HepG2 (cell line): ENCODE results near the gene ERCC2. TPM values are rescaled to one million over a fixed set of nuclear protein-coding genes. Genes with fewer than 3 reads are reported as not detected.
A peak's percentile ranks its signal among the peaks of the same experiment; 100 is the strongest.

ENCODE experiments used
- ATAC-seq: fragments of 200-7000 bp; cut with Tn5 transposase; 3 replicates; pipeline ENCODE4 v1.9.1; 2020; ENCODE audit warnings: mild to moderate bottlenecking, moderate library complexity
- BruUV-seq: library from RNA; stranded (reverse); fragments of 400-500 nt; replicated peaks from 2 replicates; lab custom pipeline; 2021; lab: Mats Ljungman, UMichigan
- CTCF ChIA-PET: fragments of 300-600 bp; formaldehyde crosslinking; extraction: SDS; loops from one replicate; lab custom pipeline; 2021; ENCODE audit warnings: low total read pairs, inconsistent platforms, low intra/inter-chr PET ratio; lab: Yijun Ruan, JAX
- POLR2A ChIA-PET: fragments of 350-600 bp; sonication (Branson Sonifier 250); formaldehyde crosslinking; loops from one replicate; lab custom pipeline; 2020; ENCODE audit warnings: antibody characterized with exemption, inconsistent platforms; lab: Yijun Ruan, JAX
- DNase-seq: peaks from one replicate; pipeline ENCODE4 v3.0.0-alpha.2; 2015; ENCODE audit warnings: low spot score
- FAIRE-seq: peaks from 3 replicates; lab custom pipeline; 2011; peaks lifted over from hg19 to GRCh38; lab: Jason Lieb, UNC
- H2AFZ ChIP-seq: one replicate; pipeline ENCODE4 v1.6.1; 2011; ENCODE audit warnings: low read length, inconsistent platforms
- H3K27ac ChIP-seq: fragments of 300-600 bp; 3 replicates; pipeline ENCODE4 v1.8.0; 2011; ENCODE audit warnings: mixed run types, mild to moderate bottlenecking, mixed read lengths, low read length, inconsistent platforms; ENCODE audit not compliant: insufficient read depth; ENCODE audit errors: extremely low read length
- H3K27me3 ChIP-seq, 2 experiments: fragments of 200-600 bp in 1 of 2; 2 replicates in 1 of 2; 3 replicates in 1 of 2; pipeline versions ENCODE4 v1.6.0 to v1.8.0; 2011; ENCODE audit warnings: low read length in 2 of 2, mild to moderate bottlenecking in 2 of 2, moderate library complexity in 2 of 2, inconsistent platforms in 1 of 2; ENCODE audit not compliant: insufficient read depth in 2 of 2, control insufficient read depth in 1 of 2
- H3K36me3 ChIP-seq, 2 experiments: fragments of 200-600 bp in 1 of 2; replicated peaks in 1 of 2; 2 replicates in 1 of 2; 3 replicates in 1 of 2; pipeline versions ENCODE4 v1.5.1 to v1.8.0; 2011; ENCODE audit warnings: low read length in 2 of 2, inconsistent platforms in 1 of 2; ENCODE audit not compliant: insufficient read depth in 2 of 2, control insufficient read depth in 1 of 2
- H3K4me1 ChIP-seq: 2 replicates; pipeline ENCODE4 v1.5.1; 2012; ENCODE audit warnings: low read length, inconsistent platforms; ENCODE audit not compliant: insufficient read depth
- H3K4me2 ChIP-seq: 2 replicates; pipeline ENCODE4 v1.6.0; 2011; ENCODE audit warnings: low read depth, low read length, inconsistent platforms
- H3K4me3 ChIP-seq, 3 experiments: fragments of 200-600 bp in 1 of 3; sonication (generic), shearing (Covaris generic) in 1 of 3; replicated peaks in 1 of 3; 2 replicates each; pipeline ENCODE4 v1.5.1; 2011 to 2016; ENCODE audit warnings: low read length in 3 of 3, inconsistent platforms in 2 of 3, low read depth in 2 of 3, mild to moderate bottlenecking in 2 of 3, control low read depth in 1 of 3, mixed read lengths in 1 of 3; ENCODE audit not compliant: insufficient read depth in 1 of 3
- H3K79me2 ChIP-seq: one replicate; pipeline ENCODE4 v1.6.1; 2011; ENCODE audit warnings: low read length, inconsistent platforms; ENCODE audit not compliant: insufficient read depth
- H3K9ac ChIP-seq: 2 replicates; pipeline ENCODE4 v1.6.0; 2011; ENCODE audit warnings: mild to moderate bottlenecking, low read depth, low read length, inconsistent platforms; ENCODE audit not compliant: insufficient read depth
- H3K9me3 ChIP-seq: 2 replicates; pipeline ENCODE4 v1.5.1; 2012; ENCODE audit warnings: mild to moderate bottlenecking, low read length
- H4K20me1 ChIP-seq: 2 replicates; pipeline ENCODE4 v1.6.0; 2011; ENCODE audit warnings: inconsistent platforms, mild to moderate bottlenecking, low read length, moderate library complexity; ENCODE audit not compliant: insufficient read depth
- FOXK2 ChIP-seq: fragments of 450-650 bp; IDR thresholded peaks from 2 replicates; pipeline ENCODE4 v1.6.1; 2016
- NR2C2 ChIP-seq: sonication (generic); formaldehyde crosslinking; IDR thresholded peaks from 2 replicates; pipeline ENCODE4 v1.4.0; 2020; ENCODE audit warnings: missing genetic modification reagents, mild to moderate bottlenecking, moderate library complexity, borderline replicate concordance
- ZFX ChIP-seq: sonication (generic); formaldehyde crosslinking; IDR thresholded peaks from 2 replicates; pipeline ENCODE4 v1.4.0; 2020; ENCODE audit warnings: mild to moderate bottlenecking, low read depth, missing genetic modification reagents, moderate library complexity
- ZNF207 ChIP-seq: fragments of 450-650 bp; IDR thresholded peaks from 2 replicates; pipeline ENCODE4 v1.6.1; 2016; ENCODE audit warnings: antibody characterized with exemption, borderline replicate concordance
- ZNF746 ChIP-seq: sonication (generic); formaldehyde crosslinking; IDR thresholded peaks from 2 replicates; pipeline ENCODE4 v1.8.0; 2022; ENCODE audit warnings: mild to moderate bottlenecking, missing genetic modification reagents
- ZSCAN22 ChIP-seq: sonication (generic); formaldehyde crosslinking; IDR thresholded peaks from 2 replicates; pipeline ENCODE4 v1.4.0; 2020; ENCODE audit warnings: mild to moderate bottlenecking, missing genetic modification reagents
- WGBS: methylation state at CpG from one replicate; pipeline ENCODE4 v1.1.6; 2017; ENCODE audit warnings: low lambda C conversion rate; 5-methylcytosine and 5-hydroxymethylcytosine counted together
- in situ Hi-C: cut with HindIII; loops from 2 replicates; pipeline ENCODE4 v1.10.0; 2017; ENCODE audit warnings: low pct_unique_long_range_greater_than_20kb; ENCODE audit not compliant: extremely low pct_ligation_motif_present
- intact Hi-C: fragments of 100-400 bp; cut with micrococcal nuclease; formaldehyde crosslinking; loops from one replicate; pipeline ENCODE4 v1.10.0; 2022; ENCODE audit not compliant: unreplicated experiment
- polyA plus RNA-seq, 8 experiments: library from polyadenylated mRNA; depleted of rRNA in 3 of 8; stranded (reverse) in 7 of 8; unstranded in 1 of 8; fragments of >200 nt; fragmentation: Illumina TruSeq in 4 of 8; extraction: Trizol in 4 of 8; gene quantifications; 2 replicates each; pipeline versions ENCODE4 v1.2.1 to v1.2.3, GENCODE V29; 2011 to 2016; ENCODE audit warnings: low read depth in 4 of 8, missing spikeins in 1 of 8, mixed read lengths in 1 of 8; ENCODE audit not compliant: insufficient read depth in 1 of 8
- total RNA-seq, 5 experiments: library from RNA; depleted of rRNA; stranded (reverse); fragments of >200 nt; fragmentation: Illumina TruSeq; extraction: Trizol; gene quantifications; 2 replicates each; pipeline ENCODE4 v1.2.3, GENCODE V29; 2016; ENCODE audit warnings: low read depth in 1 of 5
- TF ChIP-seq, protein P1 (sequence below): IDR thresholded peaks from 2 replicates; pipeline ENCODE4 v1.4.0; 2020; ENCODE audit warnings: mild to moderate bottlenecking, missing genetic modification reagents
- TF ChIP-seq, protein P2 (sequence below), 2 experiments: fragments of 450-650 bp in 1 of 2; sonication (generic) in 1 of 2; formaldehyde crosslinking; IDR thresholded peaks; 2 replicates each; pipeline versions ENCODE4 v1.5.0 to v1.8.0; 2020 to 2022; ENCODE audit warnings: mild to moderate bottlenecking in 1 of 2, missing genetic modification reagents in 1 of 2

ERCC2 gene
- total and polyA plus RNA-seq, 2 of the 13 experiments (the other 11 are each of a cell fraction or from before 2014, with no cell fraction given): 25.4 to 49.2 TPM

DNA sequence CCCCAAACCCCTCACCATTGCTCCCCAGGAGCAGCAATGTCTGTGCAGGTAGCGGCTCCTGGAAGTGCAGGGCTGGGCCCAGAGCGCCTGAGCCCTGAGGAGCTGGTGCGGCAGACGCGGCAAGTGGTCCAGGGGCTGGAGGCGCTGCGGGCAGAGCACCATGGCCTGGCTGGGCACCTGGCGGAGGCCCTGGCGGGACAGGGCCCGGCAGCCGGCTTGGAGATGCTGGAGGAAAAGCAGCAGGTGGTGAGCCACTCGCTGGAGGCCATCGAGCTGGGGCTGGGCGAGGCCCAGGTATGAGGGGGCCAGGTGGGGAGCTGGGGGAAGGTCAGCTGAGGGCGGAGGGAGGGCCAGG is 24.9 kb downstream of the ERCC2 start (continued):
- TF ChIP-seq, protein P1, sequence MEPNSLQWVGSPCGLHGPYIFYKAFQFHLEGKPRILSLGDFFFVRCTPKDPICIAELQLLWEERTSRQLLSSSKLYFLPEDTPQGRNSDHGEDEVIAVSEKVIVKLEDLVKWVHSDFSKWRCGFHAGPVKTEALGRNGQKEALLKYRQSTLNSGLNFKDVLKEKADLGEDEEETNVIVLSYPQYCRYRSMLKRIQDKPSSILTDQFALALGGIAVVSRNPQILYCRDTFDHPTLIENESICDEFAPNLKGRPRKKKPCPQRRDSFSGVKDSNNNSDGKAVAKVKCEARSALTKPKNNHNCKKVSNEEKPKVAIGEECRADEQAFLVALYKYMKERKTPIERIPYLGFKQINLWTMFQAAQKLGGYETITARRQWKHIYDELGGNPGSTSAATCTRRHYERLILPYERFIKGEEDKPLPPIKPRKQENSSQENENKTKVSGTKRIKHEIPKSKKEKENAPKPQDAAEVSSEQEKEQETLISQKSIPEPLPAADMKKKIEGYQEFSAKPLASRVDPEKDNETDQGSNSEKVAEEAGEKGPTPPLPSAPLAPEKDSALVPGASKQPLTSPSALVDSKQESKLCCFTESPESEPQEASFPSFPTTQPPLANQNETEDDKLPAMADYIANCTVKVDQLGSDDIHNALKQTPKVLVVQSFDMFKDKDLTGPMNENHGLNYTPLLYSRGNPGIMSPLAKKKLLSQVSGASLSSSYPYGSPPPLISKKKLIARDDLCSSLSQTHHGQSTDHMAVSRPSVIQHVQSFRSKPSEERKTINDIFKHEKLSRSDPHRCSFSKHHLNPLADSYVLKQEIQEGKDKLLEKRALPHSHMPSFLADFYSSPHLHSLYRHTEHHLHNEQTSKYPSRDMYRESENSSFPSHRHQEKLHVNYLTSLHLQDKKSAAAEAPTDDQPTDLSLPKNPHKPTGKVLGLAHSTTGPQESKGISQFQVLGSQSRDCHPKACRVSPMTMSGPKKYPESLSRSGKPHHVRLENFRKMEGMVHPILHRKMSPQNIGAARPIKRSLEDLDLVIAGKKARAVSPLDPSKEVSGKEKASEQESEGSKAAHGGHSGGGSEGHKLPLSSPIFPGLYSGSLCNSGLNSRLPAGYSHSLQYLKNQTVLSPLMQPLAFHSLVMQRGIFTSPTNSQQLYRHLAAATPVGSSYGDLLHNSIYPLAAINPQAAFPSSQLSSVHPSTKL (CRISPR knock-in tag): no peak
- TF ChIP-seq ZFX (CRISPR knock-in tag): no peak
- TF ChIP-seq, protein P2, sequence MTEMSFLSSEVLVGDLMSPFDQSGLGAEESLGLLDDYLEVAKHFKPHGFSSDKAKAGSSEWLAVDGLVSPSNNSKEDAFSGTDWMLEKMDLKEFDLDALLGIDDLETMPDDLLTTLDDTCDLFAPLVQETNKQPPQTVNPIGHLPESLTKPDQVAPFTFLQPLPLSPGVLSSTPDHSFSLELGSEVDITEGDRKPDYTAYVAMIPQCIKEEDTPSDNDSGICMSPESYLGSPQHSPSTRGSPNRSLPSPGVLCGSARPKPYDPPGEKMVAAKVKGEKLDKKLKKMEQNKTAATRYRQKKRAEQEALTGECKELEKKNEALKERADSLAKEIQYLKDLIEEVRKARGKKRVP (CRISPR knock-in tag; IDR thresholded peaks at IDR 0.05): no peak
- no peak for TF ChIP-seq NR2C2
- TF ChIP-seq FOXK2: no peak

GRCh38 chr19:45344621-45345505 is 25.5 kb downstream of the ERCC2 start:
- intact Hi-C loops (no loop called here), in situ Hi-C loops (loop anchor here (5.0 to 10.0 kb wide), 2 partner anchors 93 to 140 kb away; partner anchors contain the start of gene MARK4)
- H3K79me2 ChIP-seq: no peaks in the 10 kb centered on the region
- H2AFZ ChIP-seq: no peak overlapping the region
- H3K4me2 ChIP-seq: no peak overlapping the region
- DNase-seq (no peak), ATAC-seq (peak; percentile 12; the same call in 1 of the 3 replicates), FAIRE-seq (no peak)
- H3K27ac ChIP-seq: no peak overlapping the region
- H3K9me3 ChIP-seq: no peaks in the 10 kb centered on the region
- BruUV-seq: no TSS peak
- H3K9ac ChIP-seq: no peak overlapping the region
- H4K20me1 ChIP-seq: no peaks in the 10 kb centered on the region
- ChIA-PET POLR2A (interaction anchor here (0.5 kb wide), 1 partner anchor 152 kb away, joined by 3 read pairs; no protein-coding TSS in a partner anchor), CTCF (no interaction called here)
- peaks cover 14% of the 10 kb centered on the region for H3K4me1 ChIP-seq
- peaks cover 11 to 58% of the 10 kb centered on the region in 2 experiments for H3K27me3 ChIP-seq
- H3K4me3 ChIP-seq: no peak overlapping the region
- no peak for TF ChIP-seq ZNF207
- TF ChIP-seq ZSCAN22 (CRISPR knock-in tag): peak; percentile 75; the same call in 1 of the 2 replicates
- TF ChIP-seq ZNF746 (CRISPR knock-in tag): no peak
- H3K36me3 ChIP-seq: 0 out of 5 replicates have a peak, but pooled peaks cover 0 to 2% of the 10 kb centered on the region in 2 experiments
- WGBS: 9% methylated on average over 6 of the region's 15 CpGs
